Glutamatergic neuron (in vitro differentiated cells): ENCODE data around the gene REPS1. TPM values are rescaled to one million over a fixed set of nuclear protein-coding genes. Genes with fewer than 3 reads are reported as not detected.

Experiments
- DNase-seq: peaks from one replicate; pipeline ENCODE4 v3.0.0; 2022
- H3K27ac Mint-ChIP-seq: one replicate; pipeline ENCODE4 v1.8.0; 2020; ENCODE audit warnings: mild to moderate bottlenecking, mixed read lengths, inconsistent platforms; ENCODE audit not compliant: unreplicated experiment
- H3K27me3 Mint-ChIP-seq: one replicate; pipeline ENCODE4 v1.8.0; 2020; ENCODE audit warnings: mild to moderate bottlenecking, moderate library complexity, mixed read lengths, inconsistent platforms; ENCODE audit not compliant: unreplicated experiment
- H3K36me3 Mint-ChIP-seq: one replicate; pipeline ENCODE4 v1.8.0; 2020; ENCODE audit warnings: mild to moderate bottlenecking, mixed read lengths, inconsistent platforms; ENCODE audit not compliant: unreplicated experiment
- H3K4me1 Mint-ChIP-seq: one replicate; pipeline ENCODE4 v1.8.0; 2020; ENCODE audit warnings: mild to moderate bottlenecking, low read depth, mixed read lengths, inconsistent platforms; ENCODE audit not compliant: unreplicated experiment
- H3K4me3 Mint-ChIP-seq: one replicate; pipeline ENCODE4 v1.8.0; 2020; ENCODE audit warnings: mild to moderate bottlenecking, mixed read lengths, inconsistent platforms; ENCODE audit not compliant: unreplicated experiment
- H3K9me3 Mint-ChIP-seq: one replicate; pipeline ENCODE4 v1.8.0; 2020; ENCODE audit warnings: mild to moderate bottlenecking, moderate library complexity, mixed read lengths, inconsistent platforms; ENCODE audit not compliant: unreplicated experiment
- CTCF ChIP-seq: fragments of 200-600 bp; sonication (generic); IDR thresholded peaks from one replicate; pipeline ENCODE4 v1.5.0; 2021; ENCODE audit not compliant: partially characterized antibody, unreplicated experiment
- total RNA-seq: library from RNA; stranded (reverse); fragmentation: NEBNext Ultra II Directional; extraction: Animal tissue kit (Norgen Biotek cat#: 25700); gene quantifications from one replicate; pipeline ENCODE4 v1.2.1, GENCODE V29; 2021; ENCODE audit not compliant: unreplicated experiment

REPS1 gene
- total RNA-seq, 1 donor from 2014 or later = 103 TPM

- H3K9me3 Mint-ChIP-seq = peaks cover 7% of the 10 kb centered on the region
- DNase-seq = no peak
- no peak overlapping the region for H3K4me3 Mint-ChIP-seq
- H3K4me1 Mint-ChIP-seq = peaks cover 8% of the 10 kb centered on the region
- H3K36me3 Mint-ChIP-seq = no peaks in the 10 kb centered on the region
- TF ChIP-seq CTCF = no peak
- H3K27me3 Mint-ChIP-seq = peaks cover 2% of the 10 kb centered on the region
- H3K27ac Mint-ChIP-seq = no peak overlapping the region
Measured at GRCh38 chr6:138864343-138864890, 123.6 kb downstream of the REPS1 start.

GRCh38 chr6:138863321-138863720 lies 124.7 kb downstream of the REPS1 start:
- Mint-ChIP-seq H3K4me1 (peaks cover 4% of the 10 kb centered on the region), H3K4me3 (no peak overlapping the region), H3K36me3 (no peaks in the 10 kb centered on the region), H3K9me3 (peaks cover 7% of the 10 kb centered on the region), H3K27me3 (peaks cover 2% of the 10 kb centered on the region), H3K27ac (no peak overlapping the region)
- DNase-seq = no peak
- no peak for TF ChIP-seq CTCF

GRCh38 chr6:138862456-138862855 lies 125.6 kb downstream of the REPS1 start:
- no peak for TF ChIP-seq CTCF

GRCh38 chr6:138857775-138858174 lies 130.3 kb downstream of the REPS1 start:
- no peak for TF ChIP-seq CTCF
- Mint-ChIP-seq H3K27ac (no peak overlapping the region), H3K9me3 (peaks cover 6% of the 10 kb centered on the region), H3K4me3 (no peak overlapping the region), H3K36me3 (no peaks in the 10 kb centered on the region), H3K27me3 (no peaks in the 10 kb centered on the region), H3K4me1 (peaks cover 4% of the 10 kb centered on the region)
- no peak for DNase-seq

More at GRCh38 chr6:138862456-138862855, 125.6 kb downstream of the REPS1 start:
- DNase-seq = no peak
- Mint-ChIP-seq H3K4me3 (no peak overlapping the region), H3K4me1 (peaks cover 4% of the 10 kb centered on the region), H3K27me3 (peaks cover 2% of the 10 kb centered on the region), H3K36me3 (no peaks in the 10 kb centered on the region), H3K9me3 (peaks cover 7% of the 10 kb centered on the region), H3K27ac (peak overlapping the region; percentile 62)

- H3K4me3 Mint-ChIP-seq = no peak overlapping the region
- no peak for TF ChIP-seq CTCF
- no peak for DNase-seq
- no peaks in the 10 kb centered on the region for H3K4me1 Mint-ChIP-seq
- H3K9me3 Mint-ChIP-seq = peaks cover 4% of the 10 kb centered on the region
- H3K27me3 Mint-ChIP-seq = no peaks in the 10 kb centered on the region
- H3K27ac Mint-ChIP-seq = no peak overlapping the region
- H3K36me3 Mint-ChIP-seq = no peaks in the 10 kb centered on the region
Measured at GRCh38 chr6:138856654-138857053, 131.4 kb downstream of the REPS1 start.

Other genes with a start within 250 kb of the REPS1 start
- gene CCDC28A, start 214.5 kb downstream of the REPS1 start, total RNA-seq = 10.1 TPM
- 2.7 TPM for gene ECT2L, start 192.2 kb downstream of the REPS1 start, total RNA-seq
- 33.2 TPM for gene ABRACL, start 40.5 kb upstream of the REPS1 start, total RNA-seq
- 21.0 TPM for gene HECA, start 146.8 kb upstream of the REPS1 start, total RNA-seq